ENCODE data around the gene ROBO3. TPM values are rescaled to one million over a fixed set of nuclear protein-coding genes. Genes with fewer than 3 reads are reported as not detected.

Gene ROBO3
- total RNA-seq, 2 donors from 2014 or later = 1.3 to 9.9 TPM

- intact Hi-C loops (cut with DNase I) = no loop called here
- Histone ChIP-seq H3K4me1 (no peaks in the 10 kb centered on the region), H3K9me3 (no peaks in the 10 kb centered on the region), H3K27me3 (no peaks in the 10 kb centered on the region), H3K36me3 (replicated peaks in 1 of 2; ENCODE audit: insufficient read depth in 1 of 2, low read depth in 2 of 2) (no peaks in the 10 kb centered on the region), H3K4me3 (no peak overlapping the region), H3K27ac (no peak overlapping the region)
- no peak for TF ChIP-seq CTCF (IDR thresholded peaks at IDR 0.05)
- WGBS, 2 donors = 52 to 55% methylated on average over 8 of the region's 8 CpGs
- no peak for ATAC-seq
- DNase-seq = no peak
These were observed 41.5 kb upstream of the ROBO3 start for GRCh38 chr11:124823512-124824376.

GRCh38 chr11:124825876-124826275 lies 39.4 kb upstream of the ROBO3 start:
- Histone ChIP-seq H3K9me3 (no peaks in the 10 kb centered on the region), H3K36me3 (replicated peaks in 1 of 2; ENCODE audit: insufficient read depth in 1 of 2, low read depth in 2 of 2) (no peaks in the 10 kb centered on the region), H3K4me1 (no peaks in the 10 kb centered on the region), H3K27ac (no peak overlapping the region), H3K27me3 (no peaks in the 10 kb centered on the region), H3K4me3 (no peak overlapping the region)
- 75 to 77% methylated on average over 3 of the region's 3 CpGs for WGBS, 2 donors
- intact Hi-C loops (cut with DNase I) = no loop called here
- no peak for TF ChIP-seq POLR2A (IDR thresholded peaks at IDR 0.05)
- no peak for TF ChIP-seq CTCF (IDR thresholded peaks at IDR 0.05)
- DNase-seq (no peak), ATAC-seq (no peak)

GRCh38 chr11:124829986-124830385 lies 35.2 kb upstream of the ROBO3 start:
- 56 to 69% methylated on average over 3 of the region's 3 CpGs for WGBS, 2 donors
- no peaks in the 10 kb centered on the region for H3K36me3 ChIP-seq (replicated peaks in 1 of 2; ENCODE audit: insufficient read depth in 1 of 2, low read depth in 2 of 2)
- TF ChIP-seq POLR2A (IDR thresholded peaks at IDR 0.05) (no peak), CTCF (IDR thresholded peaks at IDR 0.05) (no peak)
- DNase-seq (no peak), ATAC-seq (no peak)
- H3K4me3 ChIP-seq = no peak overlapping the region
- H3K9me3 ChIP-seq = no peaks in the 10 kb centered on the region
- no peaks in the 10 kb centered on the region for H3K4me1 ChIP-seq
- no peak overlapping the region for H3K27ac ChIP-seq
- H3K27me3 ChIP-seq = no peaks in the 10 kb centered on the region
- intact Hi-C loops (cut with DNase I) = no loop called here

GRCh38 chr11:124830749-124831148 lies 34.5 kb upstream of the ROBO3 start:
- Histone ChIP-seq H3K27ac (no peak overlapping the region), H3K4me1 (no peaks in the 10 kb centered on the region), H3K27me3 (no peaks in the 10 kb centered on the region), H3K9me3 (no peaks in the 10 kb centered on the region), H3K36me3 (replicated peaks in 1 of 2; ENCODE audit: insufficient read depth in 1 of 2, low read depth in 2 of 2) (no peaks in the 10 kb centered on the region), H3K4me3 (no peak overlapping the region)
- DNase-seq (no peak), ATAC-seq (no peak)
- 83 to 87% methylated on average over 3 of the region's 3 CpGs for WGBS, 2 donors
- TF ChIP-seq POLR2A (IDR thresholded peaks at IDR 0.05) (no peak), CTCF (IDR thresholded peaks at IDR 0.05) (no peak)
- intact Hi-C loops (cut with DNase I) = no loop called here

GRCh38 chr11:124831897-124832296 lies 33.3 kb upstream of the ROBO3 start:
- no peak for DNase-seq
- no peak for TF ChIP-seq CTCF (IDR thresholded peaks at IDR 0.05)
- no peak for TF ChIP-seq POLR2A (IDR thresholded peaks at IDR 0.05)
- H3K9me3 ChIP-seq = no peaks in the 10 kb centered on the region
- H3K27me3 ChIP-seq = no peaks in the 10 kb centered on the region
- 83 to 95% methylated on average over 2 of the region's 2 CpGs for WGBS, 2 donors
- H3K27ac ChIP-seq = no peak overlapping the region
- intact Hi-C loops (cut with DNase I) = no loop called here
- H3K4me3 ChIP-seq = no peak overlapping the region
- no peaks in the 10 kb centered on the region for H3K4me1 ChIP-seq
- no peak for ATAC-seq
- H3K36me3 ChIP-seq (replicated peaks in 1 of 2; ENCODE audit: insufficient read depth in 1 of 2, low read depth in 2 of 2) = no peaks in the 10 kb centered on the region

Data from body of pancreas (tissue), 4 donors.